NCI-H146 treated with DMSO at 0.1 percent for 48 hours (cell line): ENCODE data around the gene PAGE4.
A peak's percentile ranks its signal among the peaks of the same experiment; 100 is the strongest.

Source experiments
- DNase-seq: peaks from one replicate; lab custom pipeline; 2025; ENCODE audit not compliant: unreplicated experiment; lab: John Stamatoyannopoulos, UW

The PAGE4 gene

DNA sequence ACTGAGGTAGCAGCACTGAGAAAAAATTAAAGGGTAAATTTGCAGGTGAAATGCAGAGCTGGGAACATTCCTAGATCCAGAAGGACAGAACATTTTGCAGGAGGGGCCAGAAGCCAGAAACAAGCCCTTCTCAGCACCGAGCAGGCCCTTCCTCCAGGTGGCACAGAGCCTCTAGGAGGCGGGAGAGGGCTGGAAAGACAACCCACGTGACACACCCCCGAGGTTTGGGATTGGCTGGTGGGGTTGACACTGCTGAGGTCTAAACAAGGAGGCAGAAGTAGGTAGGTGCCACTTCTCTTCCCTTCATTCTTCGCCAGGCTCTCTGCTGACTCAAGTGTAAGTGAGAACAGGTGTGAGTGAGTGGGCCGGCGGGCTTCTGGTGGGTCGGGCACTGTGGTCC, at the start of gene PAGE4:
Gene PAGE4, plus strand, starts transcription at position 288 of the 400 bp plus-strand sequence. CDS start 1,126 bp downstream, outside the sequence.
- DNase-seq = no peak

DNA sequence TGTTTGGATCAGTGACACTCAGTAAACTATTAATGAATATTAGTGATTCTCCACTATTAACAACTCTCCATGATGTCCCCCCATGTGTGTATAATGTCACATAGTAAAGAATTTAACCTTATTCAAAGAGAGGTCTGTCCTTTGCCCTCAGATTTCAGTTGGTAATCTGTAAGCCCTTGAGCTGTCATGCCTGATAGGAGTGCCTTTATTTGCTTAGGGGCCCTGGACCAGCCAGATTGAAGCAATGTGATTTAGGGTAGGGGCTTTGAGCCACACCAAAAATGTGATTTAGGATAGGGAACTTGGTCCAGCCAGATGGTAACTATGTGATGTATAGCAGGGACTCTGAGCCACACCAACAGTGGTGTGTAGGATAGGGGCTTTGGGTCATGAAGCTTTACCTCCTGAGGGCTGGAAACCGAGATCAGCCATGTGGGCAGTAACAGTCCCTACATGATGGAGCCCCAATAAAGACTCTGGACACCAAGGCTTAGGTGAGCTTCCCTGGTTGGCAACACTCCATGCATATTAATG, 44.3 kb upstream of the PAGE4 start:
- DNase-seq = no peak

DNA sequence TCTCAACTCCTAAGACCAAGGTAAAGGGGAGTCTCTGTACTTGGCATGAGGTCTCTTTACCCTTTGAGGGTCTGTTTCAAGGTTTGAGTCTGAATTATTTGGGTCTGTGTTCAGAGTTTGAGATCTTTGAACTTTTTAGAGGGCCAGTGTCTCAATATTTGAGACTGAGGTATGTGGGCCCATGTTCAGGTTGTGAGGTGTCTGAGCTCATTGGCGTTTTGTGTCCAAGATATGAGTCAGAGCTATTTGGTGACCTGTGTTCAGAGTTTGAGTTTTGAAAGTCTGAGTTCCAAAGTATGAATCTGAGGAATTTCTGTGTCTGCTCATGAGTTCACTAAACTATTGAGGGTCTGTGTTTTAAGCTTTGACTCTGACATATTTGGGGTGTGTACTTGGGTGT, 36.7 kb upstream of the PAGE4 start:
- DNase-seq = no peak

- no peak for DNase-seq
These were observed 35.4 kb upstream of the PAGE4 start for GRCh38 chrX:49793686-49794085.

DNA sequence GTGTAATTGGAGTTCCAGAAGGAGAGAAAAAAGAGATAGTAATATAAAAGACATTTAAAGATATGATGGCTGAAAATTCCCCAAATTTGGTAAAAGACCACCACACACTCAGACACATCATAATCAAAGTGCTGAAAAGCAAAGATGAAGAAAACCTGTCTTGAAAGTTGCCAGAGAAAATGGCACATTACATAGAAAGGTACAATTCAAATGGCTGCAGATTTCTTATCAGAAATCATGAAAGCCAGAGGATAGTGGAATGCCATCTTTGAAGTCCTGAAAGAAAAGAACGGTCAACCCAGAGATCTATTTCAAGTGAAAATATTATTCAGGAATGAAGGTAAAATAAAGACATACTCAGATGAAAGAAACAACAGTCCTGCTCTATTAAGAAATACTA, 29.3 kb upstream of the PAGE4 start:
- no peak for DNase-seq

- DNase-seq = no peak
These were observed 19.0 kb upstream of the PAGE4 start for GRCh38 chrX:49809891-49810632.

DNA sequence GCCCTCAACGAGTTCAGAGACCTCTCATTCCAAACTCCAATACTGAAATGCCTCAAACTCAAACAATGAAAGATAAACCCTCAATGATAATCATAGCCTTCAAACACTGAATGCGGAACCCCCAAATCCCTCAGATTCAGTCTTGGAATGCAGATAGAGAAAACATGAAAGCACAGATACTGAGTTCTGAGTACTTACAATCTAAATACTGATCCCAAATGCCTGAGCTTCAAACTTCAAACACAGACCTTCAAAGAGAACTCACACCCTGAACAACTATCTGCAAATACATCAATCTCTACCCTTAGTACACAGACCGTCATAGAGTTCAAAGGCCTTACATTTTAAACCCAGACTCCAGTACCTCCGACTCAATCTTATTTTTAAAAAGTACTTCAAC, 16.9 kb upstream of the PAGE4 start:
- no peak for DNase-seq

GRCh38 chrX:49816435-49816834, 12.7 kb upstream of the PAGE4 start:
- no peak for DNase-seq

DNA sequence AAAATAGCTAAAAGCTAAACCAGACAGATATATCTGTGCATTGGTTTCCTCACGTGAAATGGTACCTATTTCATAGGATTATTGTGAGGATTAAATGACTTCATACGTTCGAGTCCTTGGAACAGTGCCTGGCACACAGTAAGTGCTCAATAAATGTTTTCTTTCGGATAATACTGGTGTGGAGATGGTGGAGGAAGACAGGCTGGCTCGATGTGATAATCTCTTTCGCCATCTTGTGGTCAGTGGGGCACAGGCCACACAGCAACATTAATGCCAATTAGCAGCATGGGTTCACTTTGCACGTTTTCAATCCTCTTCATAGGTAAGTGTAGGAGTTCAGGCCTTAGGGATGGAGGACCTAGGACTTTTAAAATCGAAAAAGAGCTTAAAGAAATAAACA, 9.3 kb downstream of the PAGE4 start:
- DNase-seq = peak; percentile 17

DNA sequence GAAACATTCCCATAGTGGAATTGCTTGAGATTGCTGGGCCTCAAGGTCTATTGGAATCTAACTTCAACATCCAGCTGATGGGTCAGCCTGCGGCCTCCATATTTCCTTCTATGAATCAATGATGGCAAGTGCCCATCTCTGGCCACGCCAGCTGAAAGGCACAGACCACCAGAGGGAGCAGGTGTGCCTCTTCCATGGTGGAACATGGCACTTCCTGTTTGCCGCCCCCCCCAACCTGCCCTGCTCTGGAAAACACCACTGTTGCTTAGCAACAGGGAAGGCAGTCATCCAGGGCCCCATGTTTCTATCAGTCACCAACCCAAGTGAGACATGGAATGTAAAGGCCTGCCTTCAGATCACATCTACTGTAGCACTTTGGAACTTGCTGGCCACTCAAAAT, 11.6 kb downstream of the PAGE4 start:
- peak; percentile 77 for DNase-seq

- DNase-seq = no peak
These were observed 13.5 kb downstream of the PAGE4 start for GRCh38 chrX:49842621-49843020.

- peak; percentile 68 for DNase-seq
These were observed 15.5 kb downstream of the PAGE4 start for GRCh38 chrX:49844611-49845010.

- no peak for DNase-seq
These were observed 16.7 kb downstream of the PAGE4 start for GRCh38 chrX:49845701-49846403.

DNA sequence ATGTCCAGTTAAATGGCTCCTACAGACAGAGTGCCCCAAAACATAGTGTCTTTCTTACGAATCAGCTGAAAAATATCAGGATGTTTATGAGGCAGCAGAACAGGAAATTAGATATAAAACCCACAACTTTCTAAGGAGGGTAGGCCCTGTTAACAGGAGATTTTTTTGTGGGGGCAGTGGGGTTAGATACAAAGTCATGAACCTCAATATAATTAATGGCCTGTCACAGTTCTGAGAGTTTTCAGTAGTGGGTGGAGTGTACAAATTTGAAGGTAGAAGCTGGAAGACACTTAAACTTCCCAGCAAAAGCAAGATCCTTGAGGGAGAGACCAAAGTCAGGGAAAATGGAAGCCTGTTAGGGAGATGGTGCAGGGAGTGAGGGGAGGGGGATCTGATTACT, 17.4 kb downstream of the PAGE4 start:
- DNase-seq = no peak

- DNase-seq = no peak
These were observed 19.2 kb downstream of the PAGE4 start for GRCh38 chrX:49848275-49848674.

GRCh38 chrX:49850028-49850427, 20.9 kb downstream of the PAGE4 start:
- DNase-seq = no peak

DNA sequence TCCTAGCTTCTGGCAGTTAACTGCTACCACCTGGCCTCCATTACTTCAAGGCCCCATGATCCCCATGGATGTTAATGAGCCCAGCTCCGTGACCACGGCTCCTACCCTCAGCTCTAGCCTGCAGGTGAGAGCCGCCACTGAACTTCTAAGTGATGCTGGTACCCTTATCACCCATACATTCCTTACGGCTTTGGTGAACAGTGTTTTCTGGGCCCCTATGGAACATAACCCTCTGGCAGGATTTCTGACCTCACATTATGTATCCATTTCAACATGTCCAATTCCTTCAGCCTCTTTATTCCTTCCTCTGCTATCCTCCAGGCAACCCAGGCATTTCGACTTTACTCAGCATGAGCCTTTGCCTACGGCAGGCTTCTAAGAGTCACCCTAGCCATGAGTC, 24.6 kb downstream of the PAGE4 start:
- no peak for DNase-seq

GRCh38 chrX:49856819-49857218, 27.7 kb downstream of the PAGE4 start:
- no peak for DNase-seq

GRCh38 chrX:49858341-49858740, 29.2 kb downstream of the PAGE4 start:
- no peak for DNase-seq

- DNase-seq = no peak
These were observed 30.4 kb downstream of the PAGE4 start for GRCh38 chrX:49859491-49859890.

DNA sequence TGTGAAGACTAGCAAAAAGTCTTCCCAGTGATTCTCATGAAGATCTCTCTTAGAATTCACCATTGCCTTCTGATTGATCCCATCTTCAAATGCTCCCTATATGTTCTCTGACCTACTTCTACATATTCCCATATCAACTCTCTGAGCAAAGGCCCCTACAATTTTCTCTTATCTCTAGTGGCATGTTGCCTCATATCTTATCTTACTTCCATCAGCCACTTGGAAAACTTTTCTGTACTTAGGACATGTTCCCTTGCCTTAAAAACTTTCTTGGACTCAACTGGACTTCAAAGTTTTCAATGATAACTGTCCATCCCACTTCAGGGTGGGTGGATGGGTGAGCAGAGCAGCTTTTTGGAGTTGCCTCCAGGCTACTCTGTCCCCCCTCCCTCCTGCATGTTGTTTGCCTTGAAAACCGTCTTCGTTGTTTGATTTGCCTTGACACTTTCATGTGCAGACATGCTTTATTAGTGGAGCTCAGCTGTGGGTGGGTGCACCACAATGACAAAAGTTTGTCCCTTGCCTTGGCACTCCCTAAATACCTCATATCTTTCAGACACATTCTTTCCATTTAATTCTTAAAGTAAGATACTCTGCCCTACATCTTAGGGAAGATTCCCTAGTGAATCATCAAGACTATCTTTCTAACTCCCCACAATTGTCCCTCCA, 31.9 kb downstream of the PAGE4 start:
- DNase-seq = no peak

DNA sequence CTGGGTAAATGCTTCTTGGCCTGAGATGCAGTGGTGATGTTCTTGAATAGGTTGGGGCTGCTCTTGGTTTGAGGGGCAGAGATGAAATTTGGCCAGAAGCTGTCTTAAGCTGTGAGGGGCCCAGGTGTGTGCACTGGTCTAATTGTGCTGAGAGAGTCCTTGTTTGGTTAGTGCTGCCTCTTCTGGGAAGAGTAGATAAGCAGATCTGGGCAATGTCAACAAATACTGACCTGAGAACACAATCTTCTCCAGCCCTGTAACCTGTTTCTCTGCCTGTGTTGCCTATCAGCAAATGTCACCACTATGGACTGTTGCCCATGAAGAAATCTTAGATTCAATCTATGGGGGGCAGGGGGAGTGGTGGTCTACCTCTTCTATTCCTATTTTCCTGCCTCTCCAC, 33.0 kb downstream of the PAGE4 start:
- DNase-seq = no peak
